Measurements from ENCODE around the gene RALGAPA1.
"Not testable (repeated sequence)": the region's sequence is repeated elsewhere in the genome, so short reads cannot be mapped to it uniquely, and the experiment has no call there.

RALGAPA1 gene

GRCh38 chr14:35808638-35809563 lies at the start of gene RALGAPA1:
TSS of gene RALGAPA1 (minus strand) at chr14:35809295. CDS start at chr14:35808835, 460 bp downstream.
- not testable (repeated sequence) for H3K9me3 ChIP-seq (ENCODE audit: low read length); H3K36me3 ChIP-seq (ENCODE audit: insufficient read depth, low read length); H3K27me3 ChIP-seq (ENCODE audit: insufficient read depth, low read length)
- peaks cover 15% of the 10 kb centered on the region for H3K4me1 ChIP-seq (ENCODE audit: insufficient read depth, low read length)
- H2AFZ ChIP-seq (ENCODE audit: low read depth, low read length), result peak within 1 kb of the TSS; percentile 68
- peak within 1 kb of the TSS; percentile 86 for H3K4me3 ChIP-seq (ENCODE audit: low read length)

GRCh38 chr14:35858521-35859209 lies 49.6 kb upstream of the RALGAPA1 start:
- no peaks in the 10 kb centered on the region for H3K9me3 ChIP-seq (ENCODE audit: low read length)
- H3K36me3 ChIP-seq (ENCODE audit: insufficient read depth, low read length), result peaks cover 21% of the 10 kb centered on the region
- no peak overlapping the region for H3K4me3 ChIP-seq (ENCODE audit: low read length)

GRCh38 chr14:35855876-35856481 lies 46.9 kb upstream of the RALGAPA1 start:
- peaks cover 5% of the 10 kb centered on the region for H3K9me3 ChIP-seq (ENCODE audit: low read length)
- no peaks in the 10 kb centered on the region for H3K27me3 ChIP-seq (ENCODE audit: insufficient read depth, low read length)
- no peak overlapping the region for H2AFZ ChIP-seq (ENCODE audit: low read depth, low read length)
- no peak overlapping the region for H3K4me3 ChIP-seq (ENCODE audit: low read length)
- peaks cover 9% of the 10 kb centered on the region for H3K36me3 ChIP-seq (ENCODE audit: insufficient read depth, low read length)
- H3K4me1 ChIP-seq (ENCODE audit: insufficient read depth, low read length), result peaks cover 19% of the 10 kb centered on the region

More at GRCh38 chr14:35858521-35859209, 49.6 kb upstream of the RALGAPA1 start:
- no peak overlapping the region for H2AFZ ChIP-seq (ENCODE audit: low read depth, low read length)
- no peaks in the 10 kb centered on the region for H3K27me3 ChIP-seq (ENCODE audit: insufficient read depth, low read length)
- peaks cover 19% of the 10 kb centered on the region for H3K4me1 ChIP-seq (ENCODE audit: insufficient read depth, low read length)

GRCh38 chr14:35854696-35855270 lies 45.7 kb upstream of the RALGAPA1 start:
- H3K4me3 ChIP-seq (ENCODE audit: low read length), result no peak overlapping the region

GRCh38 chr14:35853225-35853624 lies 44.1 kb upstream of the RALGAPA1 start:
- Histone ChIP-seq H3K4me1 (ENCODE audit: insufficient read depth, low read length) (peaks cover 8% of the 10 kb centered on the region), H3K36me3 (ENCODE audit: insufficient read depth, low read length) (peaks cover 5% of the 10 kb centered on the region), H3K9me3 (ENCODE audit: low read length) (peaks cover 5% of the 10 kb centered on the region)

More at GRCh38 chr14:35854696-35855270, 45.7 kb upstream of the RALGAPA1 start:
- Histone ChIP-seq H2AFZ (ENCODE audit: low read depth, low read length) (no peak overlapping the region), H3K9me3 (ENCODE audit: low read length) (peaks cover 5% of the 10 kb centered on the region), H3K27me3 (ENCODE audit: insufficient read depth, low read length) (no peaks in the 10 kb centered on the region), H3K4me1 (ENCODE audit: insufficient read depth, low read length) (peaks cover 8% of the 10 kb centered on the region), H3K36me3 (ENCODE audit: insufficient read depth, low read length) (peaks cover 9% of the 10 kb centered on the region)

GRCh38 chr14:35851823-35852222 lies 42.7 kb upstream of the RALGAPA1 start:
- H3K9me3 ChIP-seq (ENCODE audit: low read length), result peaks cover 5% of the 10 kb centered on the region
- H3K4me3 ChIP-seq (ENCODE audit: low read length), result no peak overlapping the region
- no peak overlapping the region for H2AFZ ChIP-seq (ENCODE audit: low read depth, low read length)
- H3K4me1 ChIP-seq (ENCODE audit: insufficient read depth, low read length), result peaks cover 8% of the 10 kb centered on the region
- H3K36me3 ChIP-seq (ENCODE audit: insufficient read depth, low read length), result peaks cover 8% of the 10 kb centered on the region
- no peaks in the 10 kb centered on the region for H3K27me3 ChIP-seq (ENCODE audit: insufficient read depth, low read length)

More at GRCh38 chr14:35853225-35853624, 44.1 kb upstream of the RALGAPA1 start:
- no peak overlapping the region for H2AFZ ChIP-seq (ENCODE audit: low read depth, low read length)
- H3K4me3 ChIP-seq (ENCODE audit: low read length), result no peak overlapping the region
- H3K27me3 ChIP-seq (ENCODE audit: insufficient read depth, low read length), result no peaks in the 10 kb centered on the region

- Histone ChIP-seq H2AFZ (ENCODE audit: low read depth, low read length) (no peak overlapping the region), H3K4me3 (ENCODE audit: low read length) (no peak overlapping the region), H3K36me3 (ENCODE audit: insufficient read depth, low read length) (peaks cover 23% of the 10 kb centered on the region), H3K9me3 (ENCODE audit: low read length) (peaks cover 5% of the 10 kb centered on the region), H3K4me1 (ENCODE audit: insufficient read depth, low read length) (no peaks in the 10 kb centered on the region), H3K27me3 (ENCODE audit: insufficient read depth, low read length) (no peaks in the 10 kb centered on the region)
These were observed 40.0 kb upstream of the RALGAPA1 start for GRCh38 chr14:35849122-35849521.

GRCh38 chr14:35847636-35848035 lies 38.5 kb upstream of the RALGAPA1 start:
- no peak overlapping the region for H3K4me3 ChIP-seq (ENCODE audit: low read length)
- H3K9me3 ChIP-seq (ENCODE audit: low read length), result peaks cover 5% of the 10 kb centered on the region
- H3K36me3 ChIP-seq (ENCODE audit: insufficient read depth, low read length), result peaks cover 32% of the 10 kb centered on the region
- H3K4me1 ChIP-seq (ENCODE audit: insufficient read depth, low read length), result no peaks in the 10 kb centered on the region
- no peaks in the 10 kb centered on the region for H3K27me3 ChIP-seq (ENCODE audit: insufficient read depth, low read length)
- no peak overlapping the region for H2AFZ ChIP-seq (ENCODE audit: low read depth, low read length)

GRCh38 chr14:35844494-35844893 lies 35.4 kb upstream of the RALGAPA1 start:
- no peak overlapping the region for H3K4me3 ChIP-seq (ENCODE audit: low read length)
- H3K9me3 ChIP-seq (ENCODE audit: low read length), result peaks cover 2% of the 10 kb centered on the region

GRCh38 chr14:35842245-35842644 lies 33.1 kb upstream of the RALGAPA1 start:
- H3K4me1 ChIP-seq (ENCODE audit: insufficient read depth, low read length); H2AFZ ChIP-seq (ENCODE audit: low read depth, low read length); H3K4me3 ChIP-seq (ENCODE audit: low read length); H3K27me3 ChIP-seq (ENCODE audit: insufficient read depth, low read length); H3K9me3 ChIP-seq (ENCODE audit: low read length): not testable (repeated sequence)
- peaks cover 33% of the 10 kb centered on the region for H3K36me3 ChIP-seq (ENCODE audit: insufficient read depth, low read length)

More at GRCh38 chr14:35844494-35844893, 35.4 kb upstream of the RALGAPA1 start:
- Histone ChIP-seq H2AFZ (ENCODE audit: low read depth, low read length) (no peak overlapping the region), H3K36me3 (ENCODE audit: insufficient read depth, low read length) (peaks cover 33% of the 10 kb centered on the region), H3K27me3 (ENCODE audit: insufficient read depth, low read length) (no peaks in the 10 kb centered on the region), H3K4me1 (ENCODE audit: insufficient read depth, low read length) (no peaks in the 10 kb centered on the region)

GRCh38 chr14:35841704-35842103 lies 32.6 kb upstream of the RALGAPA1 start:
- H3K27me3 ChIP-seq (ENCODE audit: insufficient read depth, low read length); H2AFZ ChIP-seq (ENCODE audit: low read depth, low read length); H3K4me3 ChIP-seq (ENCODE audit: low read length); H3K4me1 ChIP-seq (ENCODE audit: insufficient read depth, low read length); H3K9me3 ChIP-seq (ENCODE audit: low read length): not testable (repeated sequence)
- peaks cover 35% of the 10 kb centered on the region for H3K36me3 ChIP-seq (ENCODE audit: insufficient read depth, low read length)

GRCh38 chr14:35835208-35835982 lies 26.3 kb upstream of the RALGAPA1 start:
- peaks cover 41% of the 10 kb centered on the region for H3K36me3 ChIP-seq (ENCODE audit: insufficient read depth, low read length)
- no peaks in the 10 kb centered on the region for H3K4me1 ChIP-seq (ENCODE audit: insufficient read depth, low read length)
- no peaks in the 10 kb centered on the region for H3K27me3 ChIP-seq (ENCODE audit: insufficient read depth, low read length)
- peaks cover 6% of the 10 kb centered on the region for H3K9me3 ChIP-seq (ENCODE audit: low read length)
- H2AFZ ChIP-seq (ENCODE audit: low read depth, low read length), result no peak overlapping the region
- no peak overlapping the region for H3K4me3 ChIP-seq (ENCODE audit: low read length)

All from neuron (in vitro differentiated cells).